Measurements from ENCODE around the gene POC1A.

Gene POC1A

GRCh38 chr3:52097851-52098507 lies 56.2 kb downstream of the POC1A start:
- no peak for DNase-seq

DNA sequence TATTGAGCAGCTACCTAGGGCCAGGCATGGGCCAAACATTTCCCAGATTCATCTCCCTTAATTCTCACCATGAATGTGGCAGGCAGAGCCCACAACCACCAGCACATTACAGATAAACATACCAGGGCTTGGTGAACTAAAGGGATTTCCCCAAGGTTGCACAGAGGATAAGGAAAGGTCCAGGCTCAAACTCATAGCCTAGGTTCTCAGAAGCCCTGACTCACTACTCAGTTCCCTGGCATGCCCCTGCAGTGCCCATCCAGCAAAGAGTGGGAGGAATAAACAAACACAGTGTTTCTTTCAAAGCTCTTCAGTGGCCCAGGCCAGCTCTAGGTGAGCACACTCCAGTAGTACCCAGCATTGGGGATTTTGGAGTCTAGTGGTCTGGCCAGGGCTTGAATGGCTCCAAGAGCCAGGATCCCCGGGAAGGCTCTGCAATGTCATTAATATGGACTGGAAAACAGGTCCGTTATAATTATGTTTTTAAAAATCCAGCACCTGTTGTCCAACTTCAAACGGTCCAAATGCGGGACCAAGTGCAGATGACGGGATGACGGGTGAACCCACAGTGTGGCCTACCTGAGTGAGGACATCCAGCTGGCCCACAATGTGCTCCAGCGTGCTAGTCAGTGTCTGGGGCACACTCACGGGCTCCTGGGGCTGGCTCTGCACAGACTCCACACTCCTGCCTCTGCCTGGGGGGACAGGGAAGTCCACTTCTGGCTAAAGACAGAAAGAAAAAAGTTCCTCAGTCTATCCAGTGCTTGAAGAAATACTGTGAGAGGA lies 58.0 kb downstream of the POC1A start:
- no peak for DNase-seq

DNA sequence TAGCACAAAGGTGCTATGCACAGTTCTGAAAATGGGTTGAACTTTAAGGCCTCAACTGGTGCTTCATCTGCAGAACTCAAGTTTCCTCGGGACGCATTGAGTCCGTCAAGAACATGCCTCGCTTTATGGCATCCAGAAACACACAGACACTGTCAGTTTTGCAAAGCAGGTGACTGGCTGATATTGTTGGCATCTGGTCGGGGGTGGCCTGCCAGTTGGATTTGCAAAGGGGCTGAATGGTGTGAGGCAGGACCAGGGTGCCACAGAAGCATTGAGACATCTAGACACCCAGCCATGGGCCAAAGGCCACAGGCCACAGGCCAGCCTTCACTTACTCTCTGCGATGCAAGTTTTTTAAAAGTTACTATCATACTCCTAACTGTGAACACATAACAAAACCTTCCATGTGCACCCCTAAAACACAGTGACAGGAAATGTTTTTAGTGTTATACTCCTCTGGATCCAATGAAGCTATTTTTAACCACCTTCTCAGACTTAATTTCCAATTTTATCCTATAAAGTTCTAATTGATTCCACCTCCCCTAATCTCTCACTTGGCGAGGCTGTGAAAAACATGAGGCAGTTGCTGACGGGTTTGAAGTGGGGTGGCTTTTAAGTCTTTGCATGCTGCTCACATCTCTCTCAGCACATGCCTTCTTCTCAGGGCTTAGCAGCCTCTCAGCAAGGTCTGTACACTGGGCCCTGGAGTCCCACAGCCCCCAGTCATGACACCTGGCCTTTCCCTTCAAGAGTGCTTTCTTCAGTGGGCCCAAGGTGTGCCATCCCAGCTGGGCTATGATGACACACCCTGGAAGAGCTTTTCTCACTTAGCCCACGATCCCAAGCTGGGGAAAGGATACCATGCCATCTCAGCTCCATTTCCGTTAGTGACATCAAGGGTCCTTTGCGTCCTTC lies 59.4 kb downstream of the POC1A start:
- DNase-seq, result no peak

DNA sequence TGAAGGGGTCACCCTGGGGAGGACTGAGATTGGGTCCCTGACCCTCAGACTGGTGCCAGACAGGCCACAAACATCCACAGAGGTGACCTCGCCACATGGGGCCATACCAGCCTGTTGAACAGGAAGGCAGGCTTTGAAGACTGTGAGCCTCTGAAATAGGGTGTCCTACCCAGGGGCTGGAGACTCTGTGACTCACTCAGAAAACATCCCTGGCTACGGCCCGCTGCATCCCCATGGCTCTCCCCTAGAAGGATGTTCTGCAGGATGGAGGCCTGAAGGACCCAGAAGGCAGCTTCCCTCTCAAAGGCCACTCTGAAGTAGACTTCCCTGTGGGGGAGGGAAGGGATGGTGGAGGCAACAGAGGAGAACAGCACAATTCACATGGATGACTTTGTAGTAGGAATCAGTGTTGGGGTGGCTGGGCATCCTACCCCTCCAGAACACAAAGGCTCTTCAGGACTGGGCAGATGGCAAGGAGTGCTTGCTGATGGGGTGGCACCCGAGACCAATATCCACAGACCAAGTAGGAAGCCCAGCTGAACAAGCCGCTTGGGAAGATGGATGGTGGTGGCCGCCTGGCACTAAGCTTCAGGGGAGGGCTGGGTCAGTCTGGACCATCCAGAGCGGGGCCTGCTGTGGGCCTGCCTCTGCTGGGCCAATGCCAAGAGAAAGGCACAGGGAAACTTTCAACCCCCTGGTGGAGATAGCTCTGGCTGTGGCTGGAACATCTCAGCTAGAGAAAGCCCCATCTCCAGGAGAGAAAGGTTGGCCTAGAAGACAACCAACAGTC lies 60.3 kb downstream of the POC1A start:
- DNase-seq, result no peak

- DNase-seq, result no peak
These were observed 61.3 kb downstream of the POC1A start for GRCh38 chr3:52092891-52093290.

DNA sequence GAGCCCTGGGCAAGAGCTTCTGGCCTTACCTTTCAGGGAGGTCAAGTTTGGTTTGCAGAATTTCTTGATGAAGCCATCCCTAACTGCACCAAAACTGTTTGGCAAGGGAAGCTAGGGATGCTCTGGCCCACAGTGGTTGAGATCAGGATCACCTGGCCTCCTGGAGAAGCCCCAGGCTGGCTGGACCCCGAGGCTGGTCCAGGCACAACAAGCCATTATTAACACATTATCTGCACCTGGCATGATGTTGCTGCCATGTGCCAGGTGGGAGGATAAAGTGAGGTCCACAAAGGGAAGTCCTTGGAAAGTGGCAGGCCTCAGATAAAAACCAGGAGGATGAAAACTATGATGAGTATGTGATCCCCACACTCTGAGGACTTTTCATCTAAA lies 62.0 kb downstream of the POC1A start:
- DNase-seq, result no peak

DNA sequence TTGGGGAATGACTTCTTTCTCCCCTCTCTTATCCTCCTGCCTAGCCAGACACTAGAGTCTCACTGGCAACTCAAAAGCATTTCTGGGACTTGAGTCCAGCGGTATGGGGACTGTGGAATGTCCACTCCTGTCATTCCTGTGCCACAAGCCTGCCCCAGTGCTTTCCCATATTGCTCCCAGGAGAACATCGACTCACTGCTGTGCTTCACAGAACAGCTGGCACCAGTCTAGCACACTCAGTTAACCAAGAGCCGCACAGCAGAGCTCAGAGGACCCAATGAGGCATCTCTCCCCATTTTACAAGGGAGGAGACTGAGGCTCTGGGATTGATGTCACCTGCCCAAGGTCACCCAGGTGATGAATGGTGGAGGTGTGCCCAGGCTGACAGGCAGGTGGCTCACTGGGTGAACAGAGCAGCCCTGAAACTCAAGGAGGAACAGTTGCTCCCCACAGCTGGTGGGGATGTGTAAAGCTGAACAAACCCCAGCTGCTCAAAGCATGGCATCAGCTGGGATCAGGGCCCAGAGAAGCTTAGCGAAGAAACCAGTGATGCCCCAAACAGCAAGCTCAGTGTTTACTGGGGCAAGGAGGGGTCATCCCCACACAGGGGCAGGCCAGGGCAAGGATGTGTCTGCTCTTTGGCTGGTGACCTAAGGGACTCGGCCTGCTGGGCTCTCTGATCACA lies 62.5 kb downstream of the POC1A start:
- no peak for DNase-seq

DNA sequence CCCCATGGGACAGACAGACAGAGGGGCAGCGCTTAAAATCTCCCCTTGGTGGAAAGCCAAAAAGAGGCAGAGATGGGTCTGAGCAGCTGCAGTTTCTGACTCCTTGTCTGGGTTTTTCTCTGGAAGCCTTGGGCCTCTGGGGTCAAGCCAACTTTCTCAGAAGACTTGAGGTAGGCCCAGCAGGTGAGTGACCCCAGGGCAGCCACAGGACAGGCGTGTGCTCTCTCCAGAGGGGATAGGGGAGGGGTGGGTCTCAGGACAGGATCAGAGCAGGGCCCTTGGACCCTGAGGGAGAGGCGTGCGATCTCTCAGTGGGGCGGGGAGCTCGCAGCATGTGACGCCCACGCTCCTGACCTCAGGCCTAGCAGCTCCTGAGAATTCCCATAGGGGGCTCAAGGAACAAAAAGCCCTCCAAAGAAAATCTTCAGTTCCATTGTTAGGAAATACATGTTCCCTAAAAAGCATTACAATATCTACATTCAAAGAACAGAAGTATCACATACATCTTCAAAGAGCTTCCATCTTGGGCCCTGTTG lies 63.2 kb downstream of the POC1A start:
- no peak for DNase-seq

- no peak for DNase-seq
These were observed 63.9 kb downstream of the POC1A start for GRCh38 chr3:52090131-52090932.

- DNase-seq, result no peak
These were observed 64.5 kb downstream of the POC1A start for GRCh38 chr3:52089691-52090090.

DNA sequence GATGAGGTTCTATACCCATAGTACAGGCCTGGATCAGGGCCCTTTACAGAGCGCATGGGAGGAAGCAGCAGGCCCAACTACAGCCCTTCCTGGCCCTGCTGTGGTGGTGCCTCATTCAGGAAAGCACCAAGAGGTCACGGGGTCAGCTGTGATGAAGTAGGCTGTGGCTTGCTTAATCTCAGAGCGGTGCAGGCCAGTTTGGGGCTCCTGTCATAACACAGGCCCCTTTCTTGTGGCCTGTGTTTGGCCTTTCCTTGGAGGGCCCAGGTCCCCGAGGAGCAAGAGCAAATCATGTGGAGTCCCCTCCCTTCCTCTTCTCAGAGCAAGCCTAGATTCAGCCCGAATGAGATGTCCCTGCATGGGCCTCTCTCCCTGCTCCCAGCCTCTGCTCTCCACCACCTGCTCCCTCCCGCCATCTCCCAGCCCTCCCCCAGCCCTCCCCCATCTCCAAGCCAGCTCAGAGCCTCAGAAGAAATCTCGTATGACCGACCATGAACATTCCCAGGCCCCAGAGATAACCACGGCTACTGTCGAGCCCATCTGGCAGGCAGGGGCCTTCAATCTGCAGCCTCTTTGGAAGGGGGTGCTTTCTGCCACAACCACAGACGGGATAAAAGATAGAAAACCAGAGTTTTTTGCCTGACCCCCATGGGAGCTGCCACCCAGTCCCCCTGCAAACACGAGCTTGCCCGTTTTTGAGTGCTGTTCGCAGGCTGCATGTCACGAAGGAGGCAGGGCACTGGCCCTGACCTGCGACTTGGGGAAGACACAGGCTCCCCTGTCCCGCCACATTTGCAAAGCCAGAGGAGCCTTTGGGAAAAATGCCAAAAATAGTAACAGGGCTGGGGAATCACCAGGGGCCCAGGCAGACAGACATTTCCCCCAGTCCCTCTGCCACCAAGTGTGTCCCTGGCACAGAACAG lies 65.5 kb downstream of the POC1A start:
- DNase-seq, result no peak

GRCh38 chr3:52087731-52088130 lies 66.5 kb downstream of the POC1A start:
- no peak for DNase-seq

DNA sequence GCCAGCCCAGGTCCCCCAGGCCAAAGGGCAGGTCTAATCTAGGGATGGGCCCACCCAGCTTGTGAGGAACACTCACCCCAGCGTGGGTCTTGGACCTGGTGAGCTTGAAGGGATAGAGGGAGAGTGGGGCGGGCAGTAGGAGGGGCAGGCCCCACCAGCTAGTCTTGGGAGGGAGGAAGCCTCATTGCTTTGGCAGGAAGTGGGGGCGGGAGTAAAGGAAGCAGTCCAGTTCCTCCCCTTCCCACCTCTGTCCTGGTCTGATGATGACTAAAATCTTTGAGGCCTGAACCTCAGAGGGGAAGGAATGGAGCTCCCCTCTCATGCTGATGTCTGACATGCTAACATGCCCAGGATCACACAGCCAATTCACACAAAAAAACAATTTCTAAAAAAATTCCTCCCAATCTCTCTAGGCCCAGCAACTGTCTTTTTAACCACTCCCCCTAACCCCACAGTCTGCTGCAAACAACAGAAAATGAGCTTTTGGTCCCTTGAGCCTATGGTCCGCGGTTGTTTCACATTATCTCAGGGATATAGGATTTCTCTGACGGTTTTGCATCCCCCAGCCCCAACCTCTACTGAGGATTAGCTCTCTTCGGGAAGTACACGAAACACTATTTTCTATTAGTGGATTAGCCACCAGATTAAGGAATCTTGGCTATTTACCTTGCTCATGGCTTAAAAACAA lies 67.1 kb downstream of the POC1A start:
- DNase-seq, result no peak

DNA sequence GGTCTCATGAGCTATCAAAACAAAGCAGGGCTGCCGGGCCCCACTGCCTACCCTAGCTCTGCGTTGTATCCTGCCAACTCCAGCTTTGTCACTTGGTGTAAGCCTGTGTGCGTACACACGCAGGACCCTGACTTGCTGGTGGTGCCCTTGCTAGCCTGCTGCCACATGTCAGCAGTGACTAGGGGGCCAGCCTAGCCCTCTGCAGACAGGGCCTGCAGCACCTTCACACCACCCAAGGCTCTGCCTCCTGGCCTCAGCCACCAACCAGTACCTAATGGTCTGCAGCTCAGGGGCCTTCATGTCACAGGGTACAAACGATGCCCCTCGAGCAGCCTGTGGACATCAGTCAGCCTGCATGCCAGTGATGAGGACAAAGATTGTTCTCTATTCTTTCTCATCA lies 67.8 kb downstream of the POC1A start:
- no peak for DNase-seq

- no peak for DNase-seq
These were observed 68.4 kb downstream of the POC1A start for GRCh38 chr3:52085681-52086282.

GRCh38 chr3:52084954-52085680 lies 69.1 kb downstream of the POC1A start:
- DNase-seq, result no peak

GRCh38 chr3:52084216-52084945 lies 69.8 kb downstream of the POC1A start:
- DNase-seq, result no peak
